Lower lobe of right lung (tissue), 2 donors: Measurements from ENCODE around the gene ZNF564. TPM values are rescaled to one million over a fixed set of nuclear protein-coding genes. Genes with fewer than 3 reads are reported as not detected.

Experiments used
- ATAC-seq, 2 donors: fragments of 200-7000 bp; cut with Tn5 transposase; one replicate each; pipeline ENCODE4 v1.9.1; 2020 to 2022; ENCODE audit warnings: mild to moderate bottlenecking in 2 of 2, moderate library complexity in 2 of 2
- DNase-seq: peaks from one replicate; pipeline ENCODE4 v3.0.0-alpha.2; 2020
- H3K27ac ChIP-seq: fragments of 200-600 bp; one replicate; pipeline ENCODE4 v1.8.0; 2022
- H3K27me3 ChIP-seq: fragments of 200-600 bp; one replicate; pipeline ENCODE4 v1.8.0; 2022; ENCODE audit warnings: low read depth
- H3K36me3 ChIP-seq: fragments of 200-600 bp; one replicate; pipeline ENCODE4 v1.8.0; 2022; ENCODE audit warnings: mild to moderate bottlenecking
- H3K4me1 ChIP-seq: fragments of 200-600 bp; one replicate; pipeline ENCODE4 v1.8.0; 2022
- H3K4me3 ChIP-seq: fragments of 200-600 bp; one replicate; pipeline ENCODE4 v1.8.0; 2022; ENCODE audit warnings: mild to moderate bottlenecking
- H3K9me3 ChIP-seq: fragments of 200-600 bp; one replicate; pipeline ENCODE4 v1.8.0; 2022
- intact Hi-C: fragments of 100-400 bp; cut with DNase I; formaldehyde crosslinking; loops from one replicate; pipeline ENCODE4 v1.11.0; 2022
- total RNA-seq: library from RNA; stranded (reverse); fragmentation: NEBNext Ultra II Directional; extraction: Animal tissue kit (Norgen Biotek cat#: 25700); gene quantifications from one replicate; pipeline ENCODE4 v1.2.1, GENCODE V29; 2021
- TF ChIP-seq, protein P1 (sequence below): fragments of 200-600 bp; IDR thresholded peaks from one replicate; pipeline ENCODE4 v1.8.0; 2022; ENCODE audit warnings: antibody characterized with exemption, mild to moderate bottlenecking
- donor health status: DM: no; HTN: yes; CAD: no; lungs with severe emphysema.

The ZNF564 gene
- total RNA-seq, 1 donor from 2014 or later: 15.4 TPM

DNA sequence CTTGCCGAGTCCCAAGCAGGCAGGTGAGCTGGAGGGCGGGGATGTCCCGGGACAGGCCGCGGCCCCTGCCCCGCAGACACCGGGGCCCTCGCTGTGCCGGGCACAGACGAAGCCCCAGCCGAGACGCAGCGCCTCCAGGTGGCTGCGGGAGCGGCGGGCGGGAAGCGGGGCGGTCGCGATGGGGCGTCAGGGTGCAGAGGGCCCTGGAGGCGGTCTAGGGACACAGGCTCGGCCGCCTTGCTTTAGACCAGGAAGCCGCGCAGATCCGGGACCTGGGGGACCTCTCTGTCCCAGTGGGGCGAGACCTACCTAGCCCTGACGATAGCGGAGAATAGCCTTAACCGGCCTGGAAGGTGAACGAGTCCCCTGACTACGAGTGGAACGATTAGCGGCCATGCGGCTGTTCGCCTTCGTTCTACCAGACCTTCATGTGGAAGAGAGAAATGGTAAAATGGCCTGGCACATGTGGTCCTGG lies 4.2 kb upstream of the ZNF564 start:
- no peak for DNase-seq

DNA sequence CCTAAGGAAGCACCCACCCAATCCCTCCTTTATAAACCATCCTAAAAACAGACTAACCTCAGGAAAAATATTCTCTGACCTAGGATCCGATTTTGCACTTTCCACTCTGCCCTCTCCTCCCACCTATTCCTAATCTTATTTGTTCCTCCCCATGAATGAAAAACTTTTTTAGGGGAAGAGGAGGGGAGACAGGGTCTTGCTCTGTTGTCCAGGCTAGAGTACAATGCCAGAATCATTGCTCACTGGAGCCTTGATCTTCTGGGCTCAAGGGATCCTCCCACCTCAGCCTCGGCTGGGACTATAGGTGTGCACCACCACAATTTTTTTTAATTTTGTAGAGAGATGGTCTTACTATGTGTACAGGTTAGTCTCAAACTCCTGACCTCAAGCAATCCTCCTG lies 4.4 kb downstream of the ZNF564 start:
- intact Hi-C loops: no loop called here
- TF ChIP-seq, protein P1, sequence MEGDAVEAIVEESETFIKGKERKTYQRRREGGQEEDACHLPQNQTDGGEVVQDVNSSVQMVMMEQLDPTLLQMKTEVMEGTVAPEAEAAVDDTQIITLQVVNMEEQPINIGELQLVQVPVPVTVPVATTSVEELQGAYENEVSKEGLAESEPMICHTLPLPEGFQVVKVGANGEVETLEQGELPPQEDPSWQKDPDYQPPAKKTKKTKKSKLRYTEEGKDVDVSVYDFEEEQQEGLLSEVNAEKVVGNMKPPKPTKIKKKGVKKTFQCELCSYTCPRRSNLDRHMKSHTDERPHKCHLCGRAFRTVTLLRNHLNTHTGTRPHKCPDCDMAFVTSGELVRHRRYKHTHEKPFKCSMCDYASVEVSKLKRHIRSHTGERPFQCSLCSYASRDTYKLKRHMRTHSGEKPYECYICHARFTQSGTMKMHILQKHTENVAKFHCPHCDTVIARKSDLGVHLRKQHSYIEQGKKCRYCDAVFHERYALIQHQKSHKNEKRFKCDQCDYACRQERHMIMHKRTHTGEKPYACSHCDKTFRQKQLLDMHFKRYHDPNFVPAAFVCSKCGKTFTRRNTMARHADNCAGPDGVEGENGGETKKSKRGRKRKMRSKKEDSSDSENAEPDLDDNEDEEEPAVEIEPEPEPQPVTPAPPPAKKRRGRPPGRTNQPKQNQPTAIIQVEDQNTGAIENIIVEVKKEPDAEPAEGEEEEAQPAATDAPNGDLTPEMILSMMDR: no peak
- ATAC-seq (no peak), DNase-seq (no peak)
- Histone ChIP-seq H3K4me3 (no peak overlapping the region), H3K4me1 (peaks cover 43% of the 10 kb centered on the region), H3K27ac (no peak overlapping the region), H3K36me3 (peaks cover 8% of the 10 kb centered on the region), H3K9me3 (no peaks in the 10 kb centered on the region), H3K27me3 (no peaks in the 10 kb centered on the region)

More for the DNA sequence above, 4.2 kb upstream of the ZNF564 start:
- no peaks in the 10 kb centered on the region for H3K36me3 ChIP-seq
- ATAC-seq: no peak
- H3K27ac ChIP-seq: no peak overlapping the region
- intact Hi-C loops: no loop called here
- peaks cover 13% of the 10 kb centered on the region for H3K4me1 ChIP-seq
- no peak overlapping the region for H3K4me3 ChIP-seq
- H3K9me3 ChIP-seq: no peaks in the 10 kb centered on the region
- TF ChIP-seq, protein P1: no peak
- no peaks in the 10 kb centered on the region for H3K27me3 ChIP-seq

DNA sequence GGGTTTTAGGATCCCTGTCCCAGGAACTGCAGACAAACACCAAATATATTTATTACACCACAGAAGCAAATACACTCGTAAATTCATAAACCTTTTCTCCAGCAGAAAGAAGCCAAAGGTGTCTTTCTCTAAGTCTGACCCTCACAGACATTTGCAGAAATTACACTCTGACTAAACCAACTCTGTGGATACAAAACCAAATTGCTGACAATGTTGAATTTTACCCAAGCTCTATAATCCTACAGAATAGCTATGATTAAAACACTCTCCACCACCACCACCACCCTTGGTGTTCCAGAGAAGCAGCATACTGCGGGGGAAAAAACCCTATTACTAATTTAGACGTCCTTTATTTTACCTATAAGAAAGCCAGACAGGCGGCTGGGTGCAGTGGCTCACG lies 5.2 kb downstream of the ZNF564 start:
- peaks cover 11% of the 10 kb centered on the region for H3K36me3 ChIP-seq
- H3K4me3 ChIP-seq: no peak overlapping the region
- intact Hi-C loops: no loop called here
- H3K9me3 ChIP-seq: peaks cover 5% of the 10 kb centered on the region
- H3K27me3 ChIP-seq: no peaks in the 10 kb centered on the region
- no peak overlapping the region for H3K27ac ChIP-seq
- ATAC-seq: no peak
- TF ChIP-seq, protein P1: no peak
- H3K4me1 ChIP-seq: peaks cover 41% of the 10 kb centered on the region
- DNase-seq: no peak

DNA sequence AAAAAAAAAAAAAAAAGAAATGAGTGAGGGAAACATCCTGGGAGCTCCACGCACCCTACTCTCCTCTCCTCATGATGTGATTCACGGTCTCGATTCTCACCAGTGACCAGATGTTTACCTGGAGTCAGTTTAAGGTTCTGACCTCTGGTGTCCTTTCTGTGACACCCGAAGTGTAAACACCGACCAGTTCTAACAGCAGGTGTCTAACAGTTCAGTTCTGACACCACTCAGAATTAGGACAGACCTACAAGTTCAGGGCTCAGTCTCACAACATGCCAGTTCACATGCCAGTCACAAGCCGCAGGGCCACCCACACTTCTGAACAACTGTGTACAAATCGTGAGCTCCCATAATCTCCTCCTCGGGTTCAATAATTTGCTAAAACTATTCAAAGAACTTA lies 6.0 kb downstream of the ZNF564 start:
- TF ChIP-seq, protein P1: no peak
- Histone ChIP-seq H3K9me3 (peaks cover 5% of the 10 kb centered on the region), H3K4me3 (no peak overlapping the region), H3K27ac (no peak overlapping the region), H3K36me3 (peaks cover 19% of the 10 kb centered on the region), H3K4me1 (peaks cover 39% of the 10 kb centered on the region), H3K27me3 (no peaks in the 10 kb centered on the region)
- ATAC-seq (no peak), DNase-seq (no peak)
- intact Hi-C loops: no loop called here

DNA sequence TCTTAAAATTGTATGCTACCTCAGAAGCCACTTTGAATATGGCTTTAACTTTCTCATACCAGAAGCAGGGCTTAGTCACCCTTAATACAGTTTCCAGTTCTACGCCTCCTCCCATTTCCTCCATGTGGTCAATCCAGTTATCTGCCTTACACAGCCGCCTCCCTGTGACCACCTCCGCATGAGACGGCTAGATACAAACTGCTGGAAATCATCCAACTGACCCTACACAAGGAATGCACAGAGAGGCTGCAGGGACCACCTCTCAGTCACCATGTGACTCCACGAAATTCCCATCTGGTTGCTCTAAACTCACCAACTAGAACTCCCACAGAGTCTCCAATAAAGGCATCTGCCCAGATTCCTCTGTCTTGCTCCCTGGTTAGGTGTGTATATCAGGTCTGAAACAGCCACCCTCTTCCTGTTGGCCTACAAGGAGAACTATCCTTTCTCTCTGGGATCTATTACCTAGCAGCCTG lies 6.8 kb downstream of the ZNF564 start:
- Histone ChIP-seq H3K27ac (no peak overlapping the region), H3K9me3 (peaks cover 5% of the 10 kb centered on the region), H3K4me3 (no peak overlapping the region), H3K36me3 (peaks cover 27% of the 10 kb centered on the region), H3K27me3 (no peaks in the 10 kb centered on the region), H3K4me1 (peaks cover 31% of the 10 kb centered on the region)
- TF ChIP-seq, protein P1: no peak
- ATAC-seq: peak; percentile 30 to 51
- DNase-seq: no peak
- intact Hi-C loops: no loop called here
